Hepatocyte (in vitro differentiated cells): ENCODE data around the gene ILDR2.

Source experiments
- EZH2 ChIP-seq: fragments of 200-600 bp; sonication (generic); IDR thresholded peaks from 2 replicates; pipeline ENCODE4 v1.6.1; 2016; ENCODE audit warnings: antibody characterized with exemption, mild to moderate bottlenecking, borderline replicate concordance
- EZH2phosphoT487 ChIP-seq: fragments of 200-600 bp; sonication (generic); IDR thresholded peaks from one replicate; pipeline ENCODE4 v1.6.1; 2018; ENCODE audit warnings: antibody characterized with exemption, mild to moderate bottlenecking, low read depth, moderate library complexity; ENCODE audit not compliant: unreplicated experiment, severe bottlenecking
- TF ChIP-seq, protein P1 (sequence below): fragments of 200-600 bp; sonication (generic); IDR thresholded peaks from 2 replicates; pipeline ENCODE4 v1.5.1; 2016; ENCODE audit warnings: antibody characterized with exemption, mild to moderate bottlenecking; ENCODE audit not compliant: poor library complexity

DNA sequence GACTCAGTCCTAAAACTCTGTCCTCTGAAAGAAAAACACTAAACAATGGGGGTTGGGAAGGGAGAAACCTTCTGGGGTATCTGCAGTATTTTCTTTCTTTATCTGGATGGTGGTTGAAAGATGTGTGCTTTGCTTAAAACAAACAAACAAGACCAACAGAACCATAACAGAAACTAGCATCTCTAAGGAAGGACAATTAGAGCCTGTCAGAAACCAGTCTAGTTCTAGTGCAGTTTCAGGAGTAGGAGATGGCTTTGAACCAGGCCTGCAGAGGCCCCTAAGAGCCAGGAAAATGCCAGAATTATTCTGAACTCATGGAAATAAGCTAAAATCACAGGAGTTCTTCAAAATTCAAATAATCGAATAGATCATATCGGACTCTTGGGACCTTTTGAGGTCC lies 18.5 kb downstream of the ILDR2 start:
- TF ChIP-seq, protein P1, sequence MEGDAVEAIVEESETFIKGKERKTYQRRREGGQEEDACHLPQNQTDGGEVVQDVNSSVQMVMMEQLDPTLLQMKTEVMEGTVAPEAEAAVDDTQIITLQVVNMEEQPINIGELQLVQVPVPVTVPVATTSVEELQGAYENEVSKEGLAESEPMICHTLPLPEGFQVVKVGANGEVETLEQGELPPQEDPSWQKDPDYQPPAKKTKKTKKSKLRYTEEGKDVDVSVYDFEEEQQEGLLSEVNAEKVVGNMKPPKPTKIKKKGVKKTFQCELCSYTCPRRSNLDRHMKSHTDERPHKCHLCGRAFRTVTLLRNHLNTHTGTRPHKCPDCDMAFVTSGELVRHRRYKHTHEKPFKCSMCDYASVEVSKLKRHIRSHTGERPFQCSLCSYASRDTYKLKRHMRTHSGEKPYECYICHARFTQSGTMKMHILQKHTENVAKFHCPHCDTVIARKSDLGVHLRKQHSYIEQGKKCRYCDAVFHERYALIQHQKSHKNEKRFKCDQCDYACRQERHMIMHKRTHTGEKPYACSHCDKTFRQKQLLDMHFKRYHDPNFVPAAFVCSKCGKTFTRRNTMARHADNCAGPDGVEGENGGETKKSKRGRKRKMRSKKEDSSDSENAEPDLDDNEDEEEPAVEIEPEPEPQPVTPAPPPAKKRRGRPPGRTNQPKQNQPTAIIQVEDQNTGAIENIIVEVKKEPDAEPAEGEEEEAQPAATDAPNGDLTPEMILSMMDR = no peak
- TF ChIP-seq EZH2phosphoT487 (no peak), EZH2 (no peak)
